ENCODE measurements around the gene ZMYM4.

- no peak for TF ChIP-seq CTCF (conservative IDR thresholded peaks at IDR 0.05; ENCODE audit: low read length)
- no peak for TF ChIP-seq EZH2phosphoT487 (IDR thresholded peaks at IDR 0.05; ENCODE audit: borderline replicate concordance, low read depth, low read length)
These were observed 202.6 kb downstream of the ZMYM4 start for GRCh38 chr1:35470977-35471613.

Measured in OCI-LY7 (cell line).